Stimulated activated CD4-positive, alpha-beta T cell treated with anti-CD3 and anti-CD28 coated beads, Interleukin-4, amount 100 ng/mL, for 24 hours (primary cell): Measurements from ENCODE around the gene FTSJ1.
A peak's percentile ranks its signal among the peaks of the same experiment; 100 is the strongest.
"Not testable (repeated sequence)": the region's sequence is repeated elsewhere in the genome, so short reads cannot be mapped to it uniquely, and the experiment has no call there.

Experiments used
- DNase-seq: peaks from one replicate; pipeline ENCODE4 v3.0.0-alpha.2; 2020

The FTSJ1 gene, protein sequence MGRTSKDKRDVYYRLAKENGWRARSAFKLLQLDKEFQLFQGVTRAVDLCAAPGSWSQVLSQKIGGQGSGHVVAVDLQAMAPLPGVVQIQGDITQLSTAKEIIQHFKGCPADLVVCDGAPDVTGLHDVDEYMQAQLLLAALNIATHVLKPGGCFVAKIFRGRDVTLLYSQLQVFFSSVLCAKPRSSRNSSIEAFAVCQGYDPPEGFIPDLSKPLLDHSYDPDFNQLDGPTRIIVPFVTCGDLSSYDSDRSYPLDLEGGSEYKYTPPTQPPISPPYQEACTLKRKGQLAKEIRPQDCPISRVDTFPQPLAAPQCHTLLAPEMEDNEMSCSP

DNA sequence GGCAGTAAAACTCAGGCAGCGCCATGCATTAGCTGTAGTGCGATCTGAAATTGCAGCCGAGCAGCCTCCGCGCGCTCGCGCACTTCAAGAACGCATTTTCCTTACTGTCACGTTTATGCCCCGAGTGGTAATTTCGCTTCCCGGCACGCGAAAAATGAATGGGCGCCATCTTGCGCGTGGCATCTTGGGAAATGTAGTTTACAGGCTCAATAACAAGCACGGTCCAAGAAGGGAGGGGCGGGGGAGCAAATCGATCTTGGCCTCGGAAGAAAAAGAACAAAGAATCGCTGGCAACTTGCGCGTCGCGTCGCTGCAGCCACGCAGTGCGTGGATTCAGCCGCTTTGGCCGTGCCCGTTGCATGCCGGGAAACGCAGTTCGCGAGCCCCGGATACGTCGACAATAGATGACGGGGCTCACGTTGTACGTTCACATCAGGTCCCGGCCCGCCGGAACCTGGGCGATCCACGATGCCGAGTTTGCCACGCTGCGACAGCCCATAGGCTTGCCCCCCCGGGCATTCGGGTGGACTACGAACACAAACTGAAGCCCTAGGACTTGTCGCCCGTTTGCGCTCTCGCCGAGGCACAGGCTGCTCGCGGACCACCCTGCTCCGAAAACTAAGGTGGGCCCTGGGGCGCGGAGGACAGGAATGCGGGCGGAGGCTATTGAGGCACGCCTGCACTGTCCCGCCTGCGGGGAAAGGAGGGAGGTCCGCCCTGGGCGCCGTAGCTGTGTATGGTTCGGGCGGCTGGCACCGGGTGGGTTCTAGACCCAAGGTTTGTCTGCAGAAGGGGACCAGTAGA, at the start of gene FTSJ1:
Gene FTSJ1 (plus strand): TSS at position 426 of the 804 bp plus-strand sequence. CDS start 1,849 bp downstream, outside the sequence.
- peak; percentile 90 for DNase-seq

DNA sequence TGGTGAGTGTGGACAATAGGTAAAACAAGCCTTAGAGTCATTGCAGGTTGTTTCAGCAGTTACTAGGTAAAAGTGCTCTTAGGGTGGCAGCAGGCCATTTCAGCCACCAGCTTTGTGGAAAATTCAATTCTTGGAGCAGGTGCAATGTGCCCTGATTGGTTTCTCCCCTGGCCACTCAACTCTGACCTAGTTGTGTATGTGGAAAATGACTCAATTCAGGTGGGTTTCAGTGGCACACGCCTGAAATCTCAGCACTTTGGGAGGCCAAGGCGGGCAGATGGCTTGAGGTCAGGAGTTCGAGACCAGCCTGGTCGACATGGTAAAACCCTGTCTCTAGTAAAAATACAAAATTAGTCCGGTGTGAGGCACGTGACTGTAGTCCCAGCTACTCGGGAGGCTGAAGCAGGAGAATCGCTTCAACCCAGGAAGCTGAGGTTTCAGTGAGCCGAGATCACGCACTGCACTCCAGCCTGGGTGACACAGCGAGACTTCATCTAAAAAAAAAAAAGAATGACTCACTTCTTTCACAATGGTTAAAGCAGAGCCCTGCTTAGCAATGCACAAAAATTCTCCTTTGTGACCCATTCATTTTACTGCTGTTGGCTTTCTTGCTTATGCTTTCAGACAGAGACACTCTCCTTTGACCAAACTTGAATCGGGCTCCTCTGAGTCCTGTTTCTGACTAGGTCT, 48.8 kb upstream of the FTSJ1 start:
- not testable (repeated sequence) for DNase-seq

DNA sequence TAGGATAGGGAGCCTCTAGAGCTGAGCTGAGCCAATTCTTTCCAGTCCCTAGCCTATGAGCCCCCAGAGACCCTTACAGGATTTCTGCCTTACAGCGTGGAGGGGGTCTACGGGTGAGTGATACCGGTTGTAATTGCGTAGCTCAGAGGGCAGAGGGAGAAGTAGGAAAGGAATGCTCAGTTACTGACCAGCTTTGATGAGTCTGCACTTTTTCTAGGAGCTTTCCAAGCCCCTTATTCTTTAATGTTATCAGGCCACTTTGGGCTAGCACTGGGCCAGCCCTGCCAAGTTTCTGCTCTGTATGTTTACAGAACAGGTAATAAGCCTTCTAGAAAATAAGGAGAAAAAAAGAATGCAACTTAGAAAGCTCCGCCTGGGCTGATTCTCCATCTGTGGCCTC, 46.4 kb upstream of the FTSJ1 start:
- not testable (repeated sequence) for DNase-seq

DNA sequence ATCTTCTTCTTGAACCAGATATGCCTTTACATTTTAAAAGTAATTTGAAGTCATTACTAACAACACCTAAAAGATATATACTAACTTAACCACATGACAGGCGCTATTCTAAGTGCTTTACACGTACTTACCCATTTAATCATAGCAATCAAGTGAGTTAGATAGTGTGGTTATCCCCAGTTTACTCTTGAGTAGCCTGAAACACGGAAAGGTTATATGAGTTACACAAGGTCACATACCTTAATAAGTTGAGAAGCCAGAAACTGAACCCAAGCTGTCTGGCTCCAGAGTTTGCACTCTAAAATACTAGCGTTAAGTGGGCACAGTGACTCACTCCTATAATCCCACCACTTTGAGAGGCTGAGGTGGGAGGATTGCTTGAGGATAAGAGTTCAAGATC, 45.8 kb upstream of the FTSJ1 start:
- DNase-seq, result not testable (repeated sequence)

DNA sequence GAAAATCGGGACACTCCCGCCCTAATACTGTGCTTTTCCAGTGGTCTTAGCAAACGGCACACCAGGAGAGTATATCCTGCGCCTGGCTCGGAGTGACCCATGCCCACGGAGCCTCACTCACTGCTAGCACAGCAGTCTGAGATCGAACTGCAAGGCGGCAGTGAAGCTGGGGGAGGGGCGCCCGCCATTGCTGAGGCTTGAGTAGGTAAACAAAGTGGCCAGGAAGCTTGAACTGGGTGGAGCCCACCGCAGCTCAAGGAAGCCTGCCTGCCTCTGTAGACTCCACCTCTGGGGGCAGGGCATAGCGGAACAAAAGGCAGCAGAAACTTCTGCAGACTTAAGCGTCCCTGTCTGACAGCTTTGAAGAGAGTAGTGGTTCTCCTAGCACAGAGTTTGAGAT, 42.3 kb upstream of the FTSJ1 start:
- not testable (repeated sequence) for DNase-seq

DNA sequence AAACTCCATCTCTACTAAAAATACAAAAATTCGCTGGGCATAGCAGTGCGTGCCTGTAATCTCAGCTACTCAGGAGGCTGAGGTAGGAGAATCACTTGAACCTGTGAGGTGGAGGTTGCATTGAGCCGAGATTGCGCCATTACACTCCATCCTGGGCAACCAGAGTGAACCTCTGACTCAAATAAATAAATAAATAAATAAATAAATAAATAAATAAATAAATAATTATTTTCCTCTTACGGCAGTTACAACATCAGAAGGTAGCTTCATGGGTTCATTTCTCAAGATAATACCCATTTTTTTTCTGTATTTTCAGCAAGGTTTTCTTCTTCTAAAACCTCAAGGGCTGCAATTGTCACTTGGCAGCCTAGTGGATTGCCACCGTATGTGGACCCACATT, 28.8 kb upstream of the FTSJ1 start:
- not testable (repeated sequence) for DNase-seq

DNA sequence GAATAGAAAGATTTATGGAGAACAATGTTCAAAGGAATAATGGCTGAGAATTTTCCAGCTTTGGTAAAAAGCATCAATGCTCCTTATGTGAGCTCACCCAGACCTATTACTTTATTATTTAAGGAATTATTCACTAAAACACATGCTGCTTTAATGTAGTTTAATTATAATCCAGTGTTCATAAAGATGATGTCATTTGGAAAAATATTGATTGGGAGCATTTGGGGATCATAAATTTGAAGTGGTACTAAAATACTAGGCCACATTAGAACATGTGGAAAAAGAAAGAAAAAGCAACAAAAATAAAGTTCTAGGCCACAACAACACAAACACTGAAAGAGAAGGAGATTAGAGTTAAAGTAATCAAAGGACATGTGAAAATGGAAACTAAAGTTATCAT, 25.9 kb upstream of the FTSJ1 start:
- no peak for DNase-seq

DNA sequence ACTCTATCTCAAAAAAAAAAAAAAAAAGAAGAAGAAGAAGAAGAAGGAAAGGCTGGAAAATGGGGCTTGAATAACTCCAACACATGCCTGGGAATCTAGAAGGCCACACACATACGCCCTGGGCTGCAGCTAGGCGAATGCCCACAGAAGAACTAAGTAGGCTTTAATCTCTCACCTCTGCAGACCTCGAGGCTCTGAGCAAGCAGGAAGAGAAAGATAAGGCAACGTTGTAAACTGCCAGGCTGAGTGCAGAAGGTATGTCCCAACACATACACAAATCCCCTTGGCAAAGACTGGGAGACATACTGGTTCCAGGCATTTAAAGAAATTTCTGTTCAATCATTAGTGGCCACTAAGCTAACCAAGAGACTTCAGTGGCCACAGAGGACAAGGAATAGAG, 24.3 kb upstream of the FTSJ1 start:
- no peak for DNase-seq

DNA sequence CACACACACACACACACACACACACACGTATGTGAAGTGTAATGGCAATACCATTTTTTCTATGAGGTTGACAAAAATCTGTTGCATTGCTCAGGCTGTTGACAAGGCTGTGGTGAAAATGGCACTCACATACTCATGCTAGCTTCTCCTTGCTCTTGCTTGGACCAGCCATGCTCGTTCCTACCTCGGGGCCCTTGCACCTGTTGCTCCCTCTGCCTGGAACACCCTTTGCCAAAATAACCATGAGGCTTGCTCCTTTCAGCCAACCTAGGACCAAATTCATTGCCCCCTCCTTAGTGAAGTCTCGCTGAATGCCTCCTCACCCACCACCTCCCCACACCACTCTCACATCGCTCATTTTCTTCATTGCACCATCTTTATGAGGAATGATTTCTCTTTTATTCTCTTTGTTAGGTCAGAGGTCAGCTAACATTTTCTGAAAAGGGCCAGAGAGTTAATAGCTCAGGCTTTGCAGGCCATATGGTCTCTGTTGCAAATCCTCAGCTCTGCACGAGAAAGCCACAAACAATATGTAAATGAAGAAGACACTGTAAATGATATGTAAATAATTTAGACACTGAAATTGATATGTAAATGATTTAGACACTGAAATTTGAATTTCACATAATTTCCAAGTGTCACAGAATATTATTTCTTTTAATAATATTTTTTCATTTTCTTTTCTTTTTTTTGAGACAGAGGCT, 19.2 kb upstream of the FTSJ1 start:
- no peak for DNase-seq

DNA sequence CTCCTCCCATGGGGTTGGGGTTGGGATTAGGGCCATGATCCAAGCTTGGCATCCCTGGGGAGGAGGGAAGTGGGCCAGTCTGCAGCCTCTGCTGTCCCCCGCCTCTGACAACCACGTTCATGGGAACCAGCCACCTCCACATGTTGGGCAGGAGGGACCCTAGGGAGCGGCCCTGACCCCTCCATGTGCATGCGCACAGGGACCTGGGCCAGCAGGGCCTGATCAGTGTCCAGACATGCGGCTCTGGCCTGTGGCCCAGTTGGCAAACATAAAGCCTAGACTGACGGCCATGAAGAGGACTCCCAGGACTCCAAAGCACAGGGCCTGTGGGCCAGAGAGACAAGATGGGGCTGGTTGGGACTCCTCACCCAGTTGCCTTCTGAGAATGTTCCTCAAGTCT, 17.3 kb upstream of the FTSJ1 start:
- DNase-seq, result no peak

DNA sequence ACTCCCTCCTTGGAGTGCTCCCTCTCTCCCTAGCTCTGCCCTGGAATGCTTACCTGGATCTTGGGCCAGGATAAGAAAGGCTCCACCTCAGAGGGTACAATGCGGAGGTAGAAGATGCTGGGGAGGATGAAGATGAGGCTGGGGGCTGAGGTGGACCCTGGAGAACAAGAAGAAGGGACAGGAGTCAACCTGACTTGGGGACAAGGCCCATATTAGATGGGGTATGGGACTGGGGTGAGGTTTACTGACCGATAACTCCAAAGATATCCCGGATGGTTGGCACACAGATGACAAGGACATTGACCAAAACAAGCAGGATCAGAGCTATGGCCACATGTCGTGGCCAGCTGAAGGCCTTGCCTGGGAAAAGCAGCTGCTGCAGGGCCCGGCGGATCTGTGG, 16.5 kb upstream of the FTSJ1 start:
- no peak for DNase-seq

DNA sequence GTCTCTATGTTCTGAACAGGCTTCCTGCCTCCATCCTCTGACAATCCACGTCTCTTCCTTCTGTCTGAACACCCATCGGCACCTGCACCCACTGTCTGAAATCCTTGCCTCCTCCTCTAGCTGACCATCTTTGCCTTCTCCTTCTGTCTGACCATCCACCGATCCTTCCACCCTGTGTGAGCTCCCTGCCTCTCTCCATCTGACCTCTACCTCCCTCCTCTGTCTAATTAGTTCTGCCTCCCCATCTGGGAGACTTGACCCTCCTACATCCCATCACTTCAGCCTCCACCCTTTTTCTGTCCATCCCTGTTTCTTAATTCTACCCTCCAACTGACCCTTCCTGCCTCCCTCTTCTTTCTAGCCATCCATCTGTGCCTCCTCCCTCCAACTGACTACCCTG, 16.0 kb upstream of the FTSJ1 start:
- no peak for DNase-seq

DNA sequence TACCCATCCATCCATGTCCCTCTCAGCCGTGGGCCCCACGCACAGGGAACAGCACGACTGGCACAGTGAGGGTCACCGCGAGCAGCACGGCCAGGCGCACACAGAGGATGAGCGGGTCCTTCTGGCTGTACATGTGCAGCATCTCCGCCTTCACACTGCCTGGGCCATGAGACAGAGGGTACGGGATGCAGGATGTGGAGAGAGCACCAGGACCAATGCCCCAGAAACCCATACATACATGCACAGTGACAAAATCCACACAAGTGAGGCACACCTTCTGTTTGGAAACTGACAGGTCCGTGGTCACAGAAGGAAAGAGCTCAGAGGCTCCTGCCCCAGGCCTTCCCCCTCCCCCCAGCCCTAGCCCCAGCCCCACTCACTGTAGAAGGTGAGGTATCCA, 15.4 kb upstream of the FTSJ1 start:
- DNase-seq, result no peak

DNA sequence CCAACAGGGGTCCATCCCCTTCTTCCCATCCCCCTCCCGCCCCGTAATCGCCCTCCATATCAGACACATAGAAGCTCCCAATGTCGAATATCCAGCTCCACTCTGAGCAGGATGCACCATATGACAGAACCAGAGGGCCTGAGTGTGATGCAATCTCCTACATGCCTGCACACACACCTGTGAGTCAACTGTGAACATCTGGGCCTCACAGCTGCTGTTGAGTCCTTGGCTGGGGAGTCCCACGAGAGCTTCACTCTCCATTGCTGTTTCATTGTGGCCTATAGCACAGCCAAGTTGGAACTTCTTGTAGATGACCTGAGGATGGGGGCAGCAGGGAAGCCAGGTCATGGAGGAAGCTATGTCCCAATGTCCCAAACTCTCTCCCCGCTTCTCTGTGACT, 14.2 kb upstream of the FTSJ1 start:
- DNase-seq, result no peak

DNA sequence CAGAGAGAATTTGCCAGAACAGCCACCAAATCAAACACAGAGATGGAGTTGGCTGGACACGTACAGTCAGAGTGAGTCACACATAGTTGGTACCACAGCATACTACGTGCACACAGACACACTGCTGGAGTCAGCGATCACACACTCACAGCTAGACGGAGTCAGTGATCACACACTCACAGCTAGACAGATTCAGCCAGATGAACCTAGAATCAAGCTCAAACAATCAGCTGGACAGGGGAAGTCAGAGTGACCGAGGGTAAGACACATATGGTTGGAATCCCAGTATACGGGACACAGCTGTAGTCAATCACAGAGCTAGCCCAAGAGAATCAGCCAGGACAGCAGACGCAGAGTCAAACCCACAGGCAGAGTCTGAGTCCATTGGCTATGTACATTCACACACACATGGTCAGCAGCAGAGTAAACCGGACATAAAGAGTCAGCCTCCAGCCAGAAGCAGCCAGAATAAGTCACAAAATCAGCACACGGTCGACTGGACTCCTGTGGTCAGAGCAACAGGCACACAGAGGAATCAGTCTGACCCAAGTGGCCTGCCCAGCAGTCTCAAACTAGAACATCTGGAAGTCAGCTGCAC, 10.6 kb upstream of the FTSJ1 start:
- no peak for DNase-seq

DNA sequence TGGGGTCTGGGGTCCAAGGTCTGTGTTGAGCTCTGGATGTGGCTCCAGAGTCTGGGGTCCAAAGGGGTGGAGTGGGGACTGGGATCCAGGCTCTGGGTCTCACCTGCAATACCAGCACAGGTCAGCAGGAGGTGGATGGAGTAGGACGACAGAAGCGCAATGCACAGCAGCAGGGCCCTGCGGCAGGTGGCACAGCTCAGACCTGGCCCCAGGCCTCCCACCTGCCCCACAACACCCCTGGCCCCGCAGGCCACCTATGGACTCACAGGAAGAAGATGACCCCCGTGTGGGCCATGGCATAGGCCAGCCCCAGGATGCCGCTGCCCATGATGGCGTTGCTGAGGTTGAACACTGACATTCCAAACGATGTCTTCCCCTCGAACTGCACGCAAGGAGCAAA, 9.3 kb upstream of the FTSJ1 start:
- peak; percentile 33 for DNase-seq

DNA sequence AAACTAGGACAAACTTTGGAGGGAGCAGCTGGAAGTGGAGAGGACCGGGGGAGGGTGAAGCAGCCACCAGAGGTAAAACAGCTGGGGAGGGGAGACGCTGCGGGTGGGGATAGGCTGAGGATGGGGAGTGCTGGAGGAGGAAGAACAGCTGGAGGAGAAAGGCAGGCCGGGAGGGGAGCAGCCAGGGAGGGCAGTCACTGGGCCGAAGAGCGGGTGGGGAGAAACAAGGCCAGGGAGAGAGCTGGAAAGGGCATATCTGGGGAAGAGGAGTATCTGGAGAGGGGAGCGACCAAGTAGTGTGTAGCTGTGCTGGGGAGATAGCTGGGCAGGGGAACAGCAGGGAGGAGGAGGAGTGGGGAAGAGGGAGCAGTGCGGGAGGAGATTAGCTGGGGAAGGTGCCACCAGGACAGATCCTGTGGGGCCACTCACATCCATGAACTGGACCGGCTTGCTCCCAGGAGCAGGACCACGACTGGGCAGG, 8.7 kb upstream of the FTSJ1 start:
- no peak for DNase-seq

DNA sequence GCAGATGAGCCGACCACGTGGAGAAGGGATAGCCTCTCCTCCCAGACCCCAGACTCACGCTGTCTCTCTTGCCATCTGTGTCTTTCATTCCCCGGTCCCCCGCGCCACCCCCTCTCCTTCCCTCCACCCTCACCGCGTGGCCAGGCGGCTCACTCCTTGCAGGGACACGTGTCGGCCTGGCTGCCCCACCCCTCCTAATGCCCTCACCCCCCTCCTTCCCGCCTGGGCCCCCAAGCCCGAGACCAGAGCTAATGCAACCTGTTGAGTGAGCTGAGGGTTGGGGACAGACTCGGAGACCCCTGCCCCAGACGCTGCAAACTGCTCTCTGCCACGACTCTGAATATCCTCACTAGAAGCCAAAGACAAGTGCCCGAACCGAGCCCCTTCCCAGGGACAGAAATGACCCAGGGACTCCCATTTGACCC, 7.7 kb upstream of the FTSJ1 start:
- DNase-seq, result peak; percentile 59

DNA sequence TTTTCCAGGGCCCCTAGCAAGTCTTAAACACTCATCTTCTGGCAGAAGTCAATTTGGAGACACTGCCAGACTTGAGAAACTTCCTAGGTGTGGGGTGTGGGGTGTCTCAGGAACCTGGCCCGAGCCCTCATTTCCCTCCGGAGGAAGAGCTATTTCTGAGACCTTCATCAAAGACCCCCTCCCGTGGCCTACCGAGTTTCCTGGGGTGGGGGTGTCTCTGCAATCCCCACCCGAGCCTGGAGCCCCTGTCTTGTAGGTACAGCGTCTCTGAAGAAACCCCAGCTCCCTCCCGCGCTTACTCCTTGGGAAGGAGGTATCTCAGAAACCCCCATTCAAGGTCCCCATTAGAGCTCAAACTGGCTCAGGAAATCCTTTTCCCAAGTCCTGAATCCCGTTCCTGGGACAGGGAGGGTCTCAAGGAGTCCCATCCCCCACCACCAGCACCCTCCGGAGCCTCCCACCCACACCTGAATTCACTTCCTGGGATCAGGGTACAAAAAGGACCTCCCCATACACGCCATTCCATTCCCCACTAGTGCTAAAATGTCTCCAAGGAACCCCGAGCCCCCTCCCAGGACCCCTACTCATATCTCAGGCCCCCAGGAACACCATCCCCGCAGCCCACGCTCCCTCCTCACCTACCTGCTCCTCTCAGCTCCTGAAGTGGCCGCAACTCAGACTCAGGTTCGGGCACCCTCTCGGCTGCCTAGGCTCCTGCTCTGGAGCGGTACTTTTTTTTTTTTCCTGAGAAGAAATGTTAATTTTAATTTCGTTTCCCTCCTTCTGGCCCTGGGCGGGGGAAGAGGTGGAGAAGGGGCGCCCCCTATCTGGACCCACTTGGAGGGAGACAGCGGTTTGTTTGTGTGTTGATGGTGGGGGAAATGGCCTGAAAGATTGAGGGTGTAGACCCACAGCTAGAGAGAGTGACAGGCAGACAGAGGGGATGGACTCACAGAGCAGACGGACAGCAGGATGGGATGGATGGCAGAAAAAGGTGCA, 7.0 kb upstream of the FTSJ1 start:
- DNase-seq, result peak; percentile 52

DNA sequence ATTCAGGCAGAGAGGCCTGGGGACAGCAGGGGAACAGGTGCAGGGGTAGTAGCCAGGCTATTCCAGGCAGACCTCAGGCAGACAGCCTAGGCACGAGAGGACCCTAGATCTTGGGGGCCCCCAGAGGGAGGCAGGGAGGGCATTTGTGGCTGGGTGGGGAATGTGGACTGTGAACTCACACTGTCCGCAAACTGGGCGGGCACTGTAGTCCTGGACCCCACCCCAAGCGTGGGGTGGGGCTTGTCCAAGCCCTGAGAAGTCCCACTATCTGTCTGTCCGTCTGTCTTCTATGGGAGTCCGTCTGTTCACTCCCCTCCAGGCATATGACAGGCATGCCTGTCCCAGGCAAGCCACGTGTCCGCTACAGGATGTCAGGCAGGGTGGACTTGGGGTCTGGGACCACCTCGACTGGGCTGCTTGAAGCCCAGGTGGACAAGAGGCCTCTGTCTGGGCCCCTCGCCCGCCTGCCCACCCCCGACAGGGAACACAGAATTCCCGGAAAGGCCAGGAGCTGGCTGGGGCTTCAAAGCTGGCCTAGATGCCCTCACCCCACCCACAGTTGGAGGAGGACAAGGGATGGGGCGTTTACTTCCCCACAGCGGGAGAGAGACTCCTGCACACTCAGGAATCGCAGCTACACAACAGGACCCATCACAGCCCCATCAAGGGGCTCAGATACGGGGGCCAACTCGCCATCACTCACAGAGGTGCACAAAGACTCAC, 5.7 kb upstream of the FTSJ1 start, which contains the start of gene SLC38A5:
Gene SLC38A5 (minus strand): TSS at position 151 of the 723 bp plus-strand sequence. CDS start 2,336 bp downstream, outside the sequence.
- no peak for DNase-seq

DNA sequence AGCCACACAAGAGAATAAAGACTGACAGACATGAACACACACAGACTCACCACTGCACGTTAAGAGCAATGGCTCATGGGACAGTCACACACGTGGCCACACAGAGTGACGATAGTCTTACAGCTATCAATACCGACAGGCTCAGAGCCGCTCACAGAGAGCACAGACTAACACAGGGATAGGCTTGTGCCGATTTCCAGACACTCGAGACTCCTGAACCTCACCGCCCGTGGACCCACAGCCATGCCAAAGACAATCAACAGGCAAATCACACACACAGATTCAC, 5.2 kb upstream of the FTSJ1 start:
- DNase-seq, result no peak
